ENCODE data around the gene AP4S1.
"Not testable (repeated sequence)": the region's sequence is repeated elsewhere in the genome, so short reads cannot be mapped to it uniquely, and the experiment has no call there.

Gene AP4S1
- total RNA-seq, result 26.9 to 27.6 reads per million in 2 donors

GRCh38 chr14:31025367-31026076 lies at the start of gene AP4S1:
Gene AP4S1 (plus strand): TSS chr14:31025649. CDS start chr14:31066197, 40,548 bp downstream.
- DNase-seq, result peak; percentile 30

DNA sequence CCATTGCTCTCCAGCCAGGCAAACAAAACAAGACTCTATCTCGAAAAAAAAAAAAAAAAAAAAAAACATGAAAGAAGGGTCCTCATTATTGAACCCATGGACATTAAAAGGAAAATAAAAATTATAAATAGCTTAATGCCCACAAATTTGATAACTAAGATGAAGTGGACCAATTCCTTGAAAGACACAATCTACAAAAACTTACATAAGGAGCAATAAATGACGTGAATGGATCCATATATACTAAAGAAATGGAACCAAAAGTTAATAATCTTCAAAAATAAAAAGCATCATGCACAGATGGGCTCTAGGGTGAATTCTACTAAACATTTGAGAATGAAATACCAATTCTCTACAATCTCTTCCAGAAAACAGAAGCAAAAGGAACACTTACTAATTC lies 47.7 kb upstream of the AP4S1 start:
- no peak for DNase-seq

DNA sequence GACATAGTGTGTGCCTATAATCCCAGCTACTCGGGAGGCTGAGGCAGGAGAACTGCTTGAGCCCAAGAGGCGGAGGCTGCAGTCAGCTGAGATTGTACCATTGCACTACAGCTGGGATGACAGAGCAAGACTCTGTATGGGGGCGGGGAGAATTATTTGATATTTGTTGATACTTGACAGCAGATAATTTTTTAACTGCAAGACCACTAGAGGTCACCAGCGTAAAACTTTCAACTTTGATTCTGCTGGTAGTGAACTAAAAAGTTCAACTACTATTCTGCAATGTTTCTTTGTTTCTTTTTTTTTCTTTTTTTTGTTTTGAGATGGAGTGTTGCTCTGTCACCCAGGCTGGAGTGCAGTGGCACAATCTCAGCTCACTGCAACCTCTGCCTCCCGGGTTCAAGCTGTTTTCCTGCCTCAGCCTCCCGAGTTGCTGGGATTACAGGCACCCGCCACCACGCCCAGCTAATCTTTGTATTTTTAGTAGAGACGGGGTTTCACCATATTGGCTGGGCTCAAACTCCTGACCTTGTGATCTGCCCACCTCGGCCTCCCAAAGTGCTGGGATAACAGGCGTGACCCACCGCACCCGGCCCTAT lies 45.2 kb upstream of the AP4S1 start:
- DNase-seq, result not testable (repeated sequence)

GRCh38 chr14:30980980-30981379 lies 44.5 kb upstream of the AP4S1 start:
- DNase-seq, result no peak

DNA sequence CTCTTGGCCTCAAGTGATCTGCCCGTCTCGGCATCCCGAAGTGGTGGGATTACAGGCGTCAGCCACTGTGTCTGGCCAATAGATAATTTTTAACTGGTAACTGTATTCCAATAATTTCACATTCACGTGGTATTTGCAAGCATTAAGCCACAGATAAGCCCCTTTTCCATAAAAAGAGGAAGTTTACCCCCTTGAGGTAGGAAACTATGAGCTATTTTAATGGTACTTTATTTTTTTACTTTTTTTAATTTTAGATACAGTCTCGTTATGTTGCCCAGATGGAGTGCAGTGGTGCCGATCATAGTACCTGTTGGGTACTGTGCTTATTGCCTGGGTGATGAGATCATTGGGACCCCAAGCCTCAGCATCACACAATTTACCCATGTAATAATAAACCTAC lies 42.9 kb upstream of the AP4S1 start:
- no peak for DNase-seq

DNA sequence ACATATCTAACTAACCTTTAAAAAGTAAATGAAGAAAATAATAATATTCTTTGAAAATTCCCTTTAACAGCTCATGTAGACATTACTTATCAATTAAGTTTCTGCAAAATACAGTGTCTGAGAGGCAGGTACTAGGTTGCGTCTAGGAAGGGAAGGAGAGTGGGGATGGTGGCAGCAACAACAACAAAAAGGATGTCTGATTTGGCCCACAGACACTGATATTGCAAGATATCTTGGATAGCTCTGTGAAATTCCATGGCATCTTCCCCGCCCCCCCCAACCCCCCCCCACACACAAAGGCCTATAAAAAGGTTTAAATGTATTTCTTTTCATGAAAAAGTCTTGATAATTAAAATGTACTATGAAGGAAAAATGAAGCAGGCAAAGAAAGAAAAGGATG lies 41.6 kb upstream of the AP4S1 start:
- DNase-seq, result no peak

- DNase-seq, result no peak
Observed at GRCh38 chr14:30985796-30986195, 39.7 kb upstream of the AP4S1 start.

- no peak for DNase-seq
Observed at GRCh38 chr14:30988509-30988908, 36.9 kb upstream of the AP4S1 start.

- no peak for DNase-seq
Observed at GRCh38 chr14:30990770-30991169, 34.7 kb upstream of the AP4S1 start.

DNA sequence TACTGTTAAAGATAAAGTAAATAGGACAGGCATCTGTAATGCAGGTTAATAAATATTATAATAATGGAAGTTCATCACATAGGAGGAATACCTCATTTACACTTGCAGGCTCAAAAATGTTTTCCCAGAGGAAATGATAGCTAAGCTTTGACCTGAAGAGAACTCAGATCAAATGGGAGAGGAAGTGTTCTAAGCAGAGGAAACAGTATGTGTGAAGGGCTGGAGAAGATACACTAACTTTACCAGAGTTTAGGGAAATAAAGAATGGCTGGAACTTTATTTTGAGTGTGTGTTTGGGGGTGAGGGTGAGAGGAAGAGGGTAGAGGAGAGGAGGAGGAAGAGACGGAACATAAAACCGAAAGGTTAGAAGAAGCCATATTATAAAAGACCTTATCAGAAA lies 34.0 kb upstream of the AP4S1 start:
- DNase-seq, result no peak

- no peak for DNase-seq
Observed at GRCh38 chr14:30993071-30993470, 32.4 kb upstream of the AP4S1 start.

DNA sequence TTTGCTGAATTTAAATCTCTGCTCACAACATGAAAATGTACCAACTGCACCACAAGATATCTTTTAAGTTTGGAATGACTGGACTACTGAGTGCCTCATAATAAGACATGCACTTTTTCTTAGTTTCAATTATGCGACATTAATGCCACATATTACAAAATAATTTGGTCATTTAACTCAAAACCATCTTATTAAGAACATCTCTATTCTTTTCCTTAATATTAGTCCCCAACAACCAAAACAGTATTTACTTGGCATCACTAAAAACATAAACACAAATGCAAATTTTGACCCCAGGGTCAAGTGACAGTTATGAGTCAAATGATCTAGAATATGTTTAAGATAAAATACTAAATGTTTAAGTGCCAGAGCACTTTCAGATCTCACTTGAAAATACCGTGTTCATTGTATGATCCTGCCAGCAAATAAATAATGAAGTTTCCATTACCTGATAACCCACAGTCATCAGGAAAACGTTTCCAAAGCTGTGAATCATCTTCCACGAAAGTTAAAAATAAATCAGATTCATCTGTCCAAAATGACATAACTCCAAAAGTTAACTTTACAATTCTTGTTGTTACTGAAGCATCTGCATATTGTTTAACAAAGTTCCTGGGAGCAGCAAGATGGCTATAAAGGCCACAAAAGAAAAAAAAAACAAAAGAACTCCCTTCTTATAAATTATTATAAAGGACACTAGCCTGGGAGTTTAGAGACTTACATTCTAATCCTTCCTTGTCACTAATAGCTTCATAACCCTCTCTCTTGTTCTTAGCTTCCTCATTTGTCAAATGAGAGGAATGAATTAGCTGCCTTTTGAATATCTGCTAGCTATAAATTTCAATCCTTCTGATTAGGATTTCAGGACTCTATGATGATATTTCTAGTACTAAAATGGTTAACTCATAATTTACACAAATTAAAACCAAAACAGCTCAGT lies 30.5 kb upstream of the AP4S1 start:
- DNase-seq, result no peak

DNA sequence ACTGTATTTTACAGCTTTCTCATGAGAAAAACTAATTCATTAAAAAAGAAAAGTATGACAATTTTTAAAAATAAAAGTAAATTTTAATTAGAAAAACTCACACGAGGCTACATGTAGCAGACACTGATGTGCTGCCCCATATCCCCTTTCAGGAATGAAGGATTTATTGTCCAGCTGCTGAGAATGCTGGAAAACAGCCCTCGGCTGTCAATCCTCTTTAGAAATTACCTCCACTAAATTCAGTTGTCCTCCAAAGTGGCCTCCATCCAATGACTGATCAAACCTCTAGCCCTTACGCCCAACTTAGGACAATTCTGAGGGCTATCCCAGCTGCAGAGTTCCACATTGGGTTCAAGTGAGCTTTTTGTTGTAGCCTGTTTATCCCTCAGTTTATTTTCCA lies 29.8 kb upstream of the AP4S1 start:
- no peak for DNase-seq

GRCh38 chr14:30996892-30997659 lies 28.4 kb upstream of the AP4S1 start:
- DNase-seq, result no peak

- DNase-seq, result no peak
Observed at GRCh38 chr14:30998100-30998706, 27.2 kb upstream of the AP4S1 start.

DNA sequence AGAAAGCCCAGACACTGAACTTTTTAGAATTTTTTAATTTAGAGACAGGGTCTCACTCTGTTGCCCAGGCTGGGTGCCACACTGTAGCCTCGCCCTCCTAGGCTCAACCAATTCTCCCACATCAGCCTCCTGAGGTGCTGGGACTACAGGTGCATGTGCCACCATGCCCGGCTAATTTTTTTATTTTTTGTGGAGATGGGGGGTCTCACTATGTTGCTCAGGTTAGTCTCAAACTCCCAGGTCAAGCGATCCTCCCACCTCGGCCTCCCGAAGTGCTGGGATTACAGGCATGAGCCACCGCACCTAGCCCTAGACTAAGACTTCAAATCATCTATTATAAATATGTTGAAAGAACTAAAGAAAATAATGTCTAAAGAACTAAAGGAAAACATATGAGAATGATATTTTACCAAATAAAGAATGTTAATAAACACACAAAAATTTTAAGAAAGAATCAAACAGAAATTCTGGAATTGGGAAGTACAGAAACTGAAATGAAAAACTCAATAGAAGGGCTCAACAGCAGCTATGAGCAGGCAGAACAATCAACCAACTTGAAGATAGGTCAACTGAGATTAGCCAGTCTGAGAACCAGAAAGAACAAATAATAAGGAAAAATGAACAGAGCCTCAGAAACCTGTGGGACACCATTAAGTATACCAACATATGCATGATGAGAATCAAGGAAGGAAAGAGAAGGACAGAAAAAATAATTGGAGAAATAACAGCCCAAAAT lies 26.2 kb upstream of the AP4S1 start:
- no peak for DNase-seq

GRCh38 chr14:31000629-31001338 lies 24.7 kb upstream of the AP4S1 start:
- DNase-seq, result no peak

GRCh38 chr14:31001339-31001658 lies 24.1 kb upstream of the AP4S1 start:
- no peak for DNase-seq

- no peak for DNase-seq
Observed at GRCh38 chr14:31003284-31003683, 22.2 kb upstream of the AP4S1 start.

DNA sequence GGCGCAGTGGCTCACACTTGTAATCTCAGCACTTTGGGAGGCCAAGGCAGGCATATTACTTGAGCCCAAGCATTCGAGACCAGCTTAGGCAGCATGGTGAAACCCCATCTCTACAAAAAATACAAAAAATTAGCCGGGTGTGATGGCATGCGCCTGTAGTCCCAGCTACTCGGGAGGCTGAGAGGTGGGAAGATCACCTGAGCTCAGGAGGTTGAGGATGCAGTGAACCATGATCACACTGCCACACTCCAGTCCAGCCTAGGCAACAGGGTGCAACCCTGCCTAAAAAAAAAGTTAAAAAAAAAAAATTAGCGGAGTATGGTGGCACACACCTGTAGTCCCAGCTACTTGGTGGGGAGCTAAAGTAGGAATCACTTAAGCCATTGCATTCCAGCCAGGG lies 21.4 kb upstream of the AP4S1 start:
- not testable (repeated sequence) for DNase-seq

GRCh38 chr14:31006703-31007102 lies 18.7 kb upstream of the AP4S1 start:
- DNase-seq, result no peak
